NCI-H146 treated with DMSO at 0.1 percent for 48 hours (cell line): Measurements from ENCODE around the gene OGFOD2.
A peak's percentile ranks its signal among the peaks of the same experiment; 100 is the strongest.

Experiments
- DNase-seq: peaks from one replicate; lab custom pipeline; 2025; ENCODE audit not compliant: unreplicated experiment; lab: John Stamatoyannopoulos, UW

Gene OGFOD2

GRCh38 chr12:122951406-122951805 lies 23.6 kb upstream of the OGFOD2 start:
- DNase-seq, result no peak

- DNase-seq, result peak; percentile 21
Measured at GRCh38 chr12:122951979-122952892, 22.8 kb upstream of the OGFOD2 start.

GRCh38 chr12:122955156-122955555 lies 19.9 kb upstream of the OGFOD2 start:
- DNase-seq, result no peak

DNA sequence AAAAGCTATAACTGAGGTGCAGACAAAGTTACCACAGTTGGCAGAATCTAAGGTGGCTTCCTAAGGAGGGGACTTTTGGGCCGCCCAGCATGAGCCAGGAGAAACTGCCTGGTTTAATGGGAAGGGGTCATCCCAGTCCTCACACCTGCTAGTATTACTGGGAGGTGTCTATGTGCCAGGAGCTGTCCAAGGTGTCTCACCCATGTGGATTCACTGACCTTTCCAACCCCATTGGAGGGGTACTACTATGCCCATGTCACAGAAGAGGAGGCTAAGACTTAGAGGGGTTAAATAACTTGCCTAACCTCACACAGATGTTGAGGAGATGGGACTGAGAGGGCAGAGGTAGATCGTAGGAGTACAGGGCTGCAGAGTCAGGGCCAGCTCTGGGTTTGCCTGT lies 19.0 kb upstream of the OGFOD2 start:
- DNase-seq, result no peak

DNA sequence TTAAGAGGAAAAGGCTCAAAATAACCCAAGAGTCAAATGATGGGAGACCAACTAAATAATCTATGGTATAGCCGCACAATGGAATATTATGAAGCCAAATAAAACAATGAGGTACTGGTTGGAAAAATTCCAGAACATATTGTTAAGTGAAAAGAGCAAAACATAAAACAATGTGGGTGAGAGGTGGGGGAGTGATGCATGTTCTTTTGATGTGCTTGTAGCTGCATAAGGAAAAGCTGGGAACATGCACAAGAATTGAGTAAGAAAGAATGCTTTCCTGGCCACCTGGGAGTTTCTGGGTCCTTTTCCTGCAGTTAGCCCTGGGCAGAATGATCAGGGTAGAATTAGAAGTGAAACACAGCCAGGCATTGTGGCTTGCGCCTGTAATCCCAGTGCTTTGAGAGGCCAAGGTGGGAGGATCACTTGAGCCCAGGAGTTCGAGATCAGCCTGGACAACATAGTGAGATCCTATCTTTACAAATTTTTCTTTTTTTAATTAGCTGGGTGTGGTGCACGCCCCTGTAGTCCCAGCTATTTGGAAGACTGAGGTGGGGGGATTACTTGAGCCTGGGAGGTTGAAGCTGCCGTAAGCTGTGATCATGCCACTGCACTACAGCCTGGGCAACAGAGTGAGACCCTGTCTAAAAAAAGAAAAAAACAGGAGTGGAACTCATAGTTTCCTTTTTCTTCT lies 16.7 kb upstream of the OGFOD2 start:
- DNase-seq, result no peak

- no peak for DNase-seq
Measured at GRCh38 chr12:122959566-122960192, 15.4 kb upstream of the OGFOD2 start.

- DNase-seq, result no peak
Measured at GRCh38 chr12:122960193-122960569, 14.9 kb upstream of the OGFOD2 start.

DNA sequence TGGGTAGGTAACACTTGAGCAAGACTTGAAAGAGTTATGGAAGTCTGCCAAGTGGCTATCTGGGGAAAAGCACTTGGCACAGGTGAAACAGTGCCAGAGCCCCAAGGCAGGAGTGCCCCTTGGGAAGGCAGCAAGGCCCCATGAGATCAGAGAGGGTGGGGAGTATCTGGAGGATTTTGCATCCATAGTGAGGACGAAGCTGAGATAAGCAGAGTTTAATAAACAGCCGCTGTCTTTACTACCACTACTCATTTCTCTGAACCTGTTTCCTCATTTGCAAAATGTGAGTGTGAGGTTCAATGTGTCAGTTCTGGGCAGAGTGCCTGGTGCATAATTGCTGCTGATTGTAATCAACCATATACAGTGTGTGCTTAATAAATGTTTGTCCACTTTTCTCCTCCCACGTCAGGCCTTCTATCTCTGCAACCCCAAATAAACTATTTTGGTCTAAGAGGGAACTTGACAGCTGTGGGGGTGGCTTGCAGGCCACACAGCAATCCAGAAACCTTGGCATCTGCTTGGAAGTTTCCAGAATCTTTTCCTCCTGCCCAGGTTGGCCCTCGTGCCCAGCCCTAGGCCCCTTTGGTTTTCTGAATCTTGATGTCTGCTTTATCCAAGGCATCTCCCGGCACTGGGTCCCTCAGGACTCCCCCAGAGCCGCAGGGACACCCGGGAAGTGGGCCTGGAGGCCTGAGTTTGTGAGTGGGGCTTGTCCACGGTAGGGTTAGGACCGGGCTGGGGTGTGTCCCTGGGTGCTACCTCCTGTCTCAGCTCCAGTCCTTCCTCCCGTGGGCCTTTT lies 13.3 kb upstream of the OGFOD2 start:
- no peak for DNase-seq

DNA sequence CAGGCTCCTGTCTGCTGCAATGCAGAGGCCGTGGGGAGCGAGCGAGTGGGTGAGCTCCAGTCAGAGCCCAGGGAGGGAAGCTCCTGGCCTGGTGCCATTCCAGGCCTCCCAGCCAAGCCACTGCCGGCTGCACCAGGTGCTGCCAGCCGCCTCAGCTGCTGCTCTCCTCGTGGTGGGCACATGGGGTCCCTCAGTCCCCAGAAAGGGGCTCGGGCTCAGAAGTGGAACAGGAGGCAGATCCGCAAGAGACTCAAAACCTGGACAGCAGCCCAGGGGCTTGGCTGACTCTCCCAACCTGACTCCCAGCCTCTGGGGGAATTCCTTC lies 11.1 kb upstream of the OGFOD2 start:
- DNase-seq, result no peak

DNA sequence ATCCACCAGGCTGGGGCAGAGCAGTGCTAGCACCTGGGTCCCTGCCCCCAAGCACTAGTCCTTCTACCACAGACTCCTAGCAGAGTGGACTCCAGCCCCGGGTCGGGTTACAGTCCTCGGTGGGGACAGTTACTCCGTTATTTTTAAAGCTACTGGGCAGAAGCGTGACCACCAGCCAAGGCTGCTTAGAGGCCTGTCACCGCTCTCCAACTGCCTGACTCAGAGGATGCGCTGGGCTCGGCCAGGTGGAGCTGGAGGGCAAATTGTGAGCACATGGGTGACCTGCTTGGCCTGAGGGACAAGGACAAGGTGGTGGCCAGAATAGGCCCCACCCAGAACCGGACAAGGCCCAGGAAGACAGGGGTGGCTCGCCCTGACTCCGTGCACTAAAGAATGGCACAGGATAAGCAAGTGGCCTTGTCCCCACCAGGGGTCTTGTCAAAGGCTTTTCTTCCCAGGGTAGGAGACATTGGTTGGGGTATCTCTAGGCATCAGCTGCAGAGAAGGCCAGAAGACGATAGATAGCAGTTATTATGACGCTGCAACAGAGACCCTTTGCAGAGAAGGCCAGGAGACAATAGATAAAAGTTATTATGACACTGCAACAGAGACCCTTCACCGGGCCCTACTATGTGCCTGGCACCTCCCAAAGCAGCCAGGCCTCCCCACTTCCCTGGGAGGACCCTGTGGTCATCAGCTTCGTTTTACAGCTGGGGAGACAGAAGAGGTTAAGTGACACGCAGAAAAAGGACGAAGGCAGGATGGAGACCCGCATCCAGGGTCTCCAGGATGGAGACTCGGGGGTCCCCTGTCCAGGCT lies 10.4 kb upstream of the OGFOD2 start:
- DNase-seq, result no peak

- DNase-seq, result no peak
Measured at GRCh38 chr12:122965321-122965751, 9.7 kb upstream of the OGFOD2 start.

DNA sequence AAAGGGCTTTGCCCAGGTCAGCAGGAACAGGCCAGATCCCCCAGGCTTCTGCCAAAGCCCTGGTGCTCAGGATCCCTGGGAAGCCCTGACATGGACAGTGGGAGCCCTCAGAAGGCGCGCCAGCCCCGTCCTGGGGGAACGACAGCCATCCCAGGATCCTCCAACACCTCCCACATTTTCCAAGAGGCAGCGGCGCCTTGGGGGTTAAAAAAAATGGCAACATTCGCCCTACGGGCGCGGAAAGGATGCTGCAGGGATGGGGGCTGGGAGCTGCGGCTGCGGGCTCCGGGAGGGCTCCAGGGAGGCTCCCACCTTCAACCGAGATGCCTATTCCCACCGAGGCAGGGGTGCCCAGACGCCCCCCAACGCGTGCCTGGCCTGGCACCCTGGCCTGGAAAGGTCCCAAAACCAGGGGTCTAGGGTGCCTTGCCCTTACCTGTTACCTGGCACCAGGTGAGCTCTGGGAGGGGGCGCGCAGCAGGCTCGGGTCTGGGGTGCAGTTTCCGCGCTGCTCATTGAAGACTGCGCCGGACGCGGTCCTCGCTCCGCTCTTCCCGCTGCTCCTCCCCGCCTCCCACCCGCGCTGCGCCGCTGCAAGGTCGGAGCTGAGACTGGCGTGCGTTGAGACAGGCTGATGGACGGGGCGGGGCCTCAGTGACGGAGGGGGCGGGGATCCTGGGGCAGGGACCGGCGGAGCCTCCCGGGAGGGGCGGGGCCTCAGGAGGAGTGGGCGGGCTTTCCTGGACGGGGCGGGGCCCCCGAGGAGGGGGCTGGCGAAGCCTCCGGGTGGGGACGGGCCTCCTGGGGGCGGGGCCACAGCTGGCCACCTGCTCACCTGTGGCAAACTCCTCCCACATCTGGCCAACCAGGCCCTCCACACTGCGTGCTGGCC lies 8.9 kb upstream of the OGFOD2 start, which contains the start of gene ABCB9:
Gene ABCB9, minus strand, starts transcription at position 613 of the 892 bp plus-strand sequence. CDS start 6,228 bp downstream, outside the sequence.
- DNase-seq, result peak; percentile 85

- DNase-seq, result no peak
Measured at GRCh38 chr12:122966743-122967550, 8.1 kb upstream of the OGFOD2 start.

GRCh38 chr12:122968104-122968503 lies 6.9 kb upstream of the OGFOD2 start:
- DNase-seq, result no peak

- DNase-seq, result no peak
Measured at GRCh38 chr12:122969676-122970075, 5.4 kb upstream of the OGFOD2 start.

GRCh38 chr12:122974274-122974891 lies 661 bp upstream of the OGFOD2 start:
- DNase-seq, result peak; percentile 94

GRCh38 chr12:122975790-122976647 lies 975 bp downstream of the OGFOD2 start:
- DNase-seq, result no peak
